Spleen (tissue), 11 donors: Measurements from ENCODE around the gene CSRP2. TPM values are rescaled to one million over a fixed set of nuclear protein-coding genes. Genes with fewer than 3 reads are reported as not detected.

Experiments used
- DNase-seq: peaks from one replicate; pipeline ENCODE4 v3.0.0-alpha.2; 2020
- H3K27ac ChIP-seq, 8 donors: fragments of 200-600 bp; sonication (generic) in 7 of 8; 1 replicate in 4 of 8; 2 replicates in 4 of 8; pipeline versions ENCODE4 v1.5.0 to v1.8.0; 2016 to 2021; ENCODE audit warnings: inconsistent platforms in 4 of 8, mild to moderate bottlenecking in 4 of 8, moderate library complexity in 1 of 8
- H3K27me3 ChIP-seq, 7 donors: fragments of 200-600 bp; sonication (generic) in 6 of 7; replicated peaks in 1 of 7; 1 replicate in 4 of 7; 2 replicates in 3 of 7; pipeline versions ENCODE4 v1.5.0 to v1.8.0; 2016 to 2021; ENCODE audit warnings: inconsistent platforms in 3 of 7, mild to moderate bottlenecking in 1 of 7
- H3K36me3 ChIP-seq, 6 donors: fragments of 200-600 bp; sonication (generic) in 5 of 6; 1 replicate in 4 of 6; 2 replicates in 2 of 6; pipeline versions ENCODE4 v1.5.0 to v1.8.0; 2016 to 2021; ENCODE audit warnings: inconsistent platforms in 2 of 6
- H3K4me1 ChIP-seq, 6 donors: fragments of 200-600 bp; sonication (generic) in 5 of 6; 1 replicate in 3 of 6; 2 replicates in 3 of 6; pipeline versions ENCODE4 v1.5.0 to v1.8.0; 2016 to 2021; ENCODE audit warnings: inconsistent platforms in 3 of 6
- H3K4me3 ChIP-seq, 8 donors: fragments of 200-600 bp; sonication (generic) in 7 of 8; 1 replicate in 4 of 8; 2 replicates in 4 of 8; pipeline versions ENCODE4 v1.5.0 to v1.8.0; 2016 to 2021; ENCODE audit warnings: inconsistent platforms in 4 of 8, mild to moderate bottlenecking in 4 of 8, moderate library complexity in 2 of 8
- H3K9me3 ChIP-seq, 8 donors: fragments of 200-600 bp; sonication (generic) in 7 of 8; 1 replicate in 4 of 8; 2 replicates in 4 of 8; pipeline versions ENCODE4 v1.5.0 to v1.8.0; 2016 to 2021; ENCODE audit warnings: inconsistent platforms in 4 of 8
- POLR2A ChIP-seq, 3 donors: fragments of 450-650 bp; IDR thresholded peaks; one replicate each; pipeline ENCODE4 v1.5.1; 2017; ENCODE audit warnings: antibody characterized with exemption in 3 of 3, mild to moderate bottlenecking in 1 of 3
- POLR2AphosphoS5 ChIP-seq, 3 donors: sonication (generic); formaldehyde crosslinking; IDR thresholded peaks; one replicate each; pipeline ENCODE4 v1.5.1; 2017; ENCODE audit warnings: antibody characterized with exemption in 3 of 3
- WGBS, 5 donors: extraction: QIAGEN DNeasy Blood & Tissue Kit in 3 of 5; methylation state at CpG; one replicate each; pipeline versions ENCODE4 v1.1.5 to v1.1.7; 2013 to 2018; 5-methylcytosine and 5-hydroxymethylcytosine counted together
- intact Hi-C: fragments of 100-400 bp; cut with DNase I; formaldehyde crosslinking; loops from one replicate; pipeline ENCODE4 v1.15.0; 2023; ENCODE audit warnings: low total_unique reads
- polyA plus RNA-seq, 3 donors: library from polyadenylated mRNA; stranded (reverse); fragments of 200-250 nt; gene quantifications; one replicate each; pipeline ENCODE4 v1.2.1, GENCODE V29; 2013
- total RNA-seq, 7 donors: library from RNA; depleted of rRNA in 3 of 7; stranded (reverse); fragments of >200 nt in 3 of 7; fragmentation: NEBNext Ultra II Directional in 4 of 7; extraction: Animal tissue kit (Norgen Biotek cat#: 25700) in 4 of 7; gene quantifications; one replicate each; pipeline versions ENCODE4 v1.1.0 to v1.2.1, GENCODE V29; 2016 to 2021
- TF ChIP-seq, protein P1 (sequence below), 11 experiments: fragments of 200-600 bp in 7 of 11; fragments of 450-650 bp in 4 of 11; sonication (generic) in 4 of 11; IDR thresholded peaks in 8 of 11; conservative IDR thresholded peaks in 3 of 11; 1 replicate in 7 of 11; 2 replicates in 4 of 11; pipeline versions ENCODE4 v1.4.0 to v1.8.0; 2016 to 2021; ENCODE audit warnings: antibody characterized with exemption in 11 of 11, inconsistent platforms in 4 of 11, mild to moderate bottlenecking in 1 of 11
- donor health status: healthy with polysubstance abuse.
- donor health status: DM: no; HTN: no; CAD: no; lungs with moderate emphysema.
- donor health status: DM: no; HTN: no; CAD: no.
- donor health status: Bipolar disorder and iron deficiency.
- donor health status: healthy.
- donor health status: DM: no; HTN: no; CAD: no.
- donor health status: DM: yes; HTN: yes; CAD: no.

CSRP2 gene
- total and polyA plus RNA-seq, 10 donors, result 8.9 to 38.6 (median 19.6) TPM

DNA sequence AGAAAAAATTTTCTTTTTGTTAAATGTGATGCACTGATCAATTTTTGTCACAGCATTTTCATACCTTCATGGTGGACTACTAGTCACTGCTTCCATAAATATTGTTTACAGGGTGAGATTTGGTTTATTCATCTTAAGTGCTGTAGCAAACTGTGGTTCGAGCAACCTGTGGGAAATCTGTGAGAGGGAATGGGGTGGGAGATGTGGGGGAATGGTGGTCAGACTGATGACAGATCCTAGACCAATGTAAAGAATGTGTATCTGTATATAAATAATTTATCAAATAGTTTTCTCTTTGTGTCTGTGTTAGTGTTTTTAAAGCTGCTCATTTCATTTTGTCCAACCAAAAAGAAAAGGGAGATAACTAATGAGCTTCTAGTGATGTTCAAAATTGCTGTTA, 26.7 kb downstream of the CSRP2 start:
- Histone ChIP-seq H3K4me1 (no peaks in the 10 kb centered on the region), H3K9me3 (peaks cover 0 to 12% (median 9%) of the 10 kb centered on the region in 8 donors), H3K36me3 (peaks cover 0 to 94% (median 39%) of the 10 kb centered on the region in 6 donors), H3K4me3 (no peak overlapping the region), H3K27ac (no peak overlapping the region), H3K27me3 (no peaks in the 10 kb centered on the region)
- TF ChIP-seq, protein P1, sequence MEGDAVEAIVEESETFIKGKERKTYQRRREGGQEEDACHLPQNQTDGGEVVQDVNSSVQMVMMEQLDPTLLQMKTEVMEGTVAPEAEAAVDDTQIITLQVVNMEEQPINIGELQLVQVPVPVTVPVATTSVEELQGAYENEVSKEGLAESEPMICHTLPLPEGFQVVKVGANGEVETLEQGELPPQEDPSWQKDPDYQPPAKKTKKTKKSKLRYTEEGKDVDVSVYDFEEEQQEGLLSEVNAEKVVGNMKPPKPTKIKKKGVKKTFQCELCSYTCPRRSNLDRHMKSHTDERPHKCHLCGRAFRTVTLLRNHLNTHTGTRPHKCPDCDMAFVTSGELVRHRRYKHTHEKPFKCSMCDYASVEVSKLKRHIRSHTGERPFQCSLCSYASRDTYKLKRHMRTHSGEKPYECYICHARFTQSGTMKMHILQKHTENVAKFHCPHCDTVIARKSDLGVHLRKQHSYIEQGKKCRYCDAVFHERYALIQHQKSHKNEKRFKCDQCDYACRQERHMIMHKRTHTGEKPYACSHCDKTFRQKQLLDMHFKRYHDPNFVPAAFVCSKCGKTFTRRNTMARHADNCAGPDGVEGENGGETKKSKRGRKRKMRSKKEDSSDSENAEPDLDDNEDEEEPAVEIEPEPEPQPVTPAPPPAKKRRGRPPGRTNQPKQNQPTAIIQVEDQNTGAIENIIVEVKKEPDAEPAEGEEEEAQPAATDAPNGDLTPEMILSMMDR (IDR thresholded peaks at IDR 0.05 in 8 of 11, conservative IDR thresholded peaks at IDR 0.05 in 3 of 11), result no peak
- TF ChIP-seq POLR2A (IDR thresholded peaks at IDR 0.05) (no peak), POLR2AphosphoS5 (IDR thresholded peaks at IDR 0.05) (no peak)
- intact Hi-C loops, result no loop called here
- DNase-seq, result no peak
- WGBS, 5 donors, result 95 to 100% (median 98%) methylated on average over 1 of the region's 1 CpG

DNA sequence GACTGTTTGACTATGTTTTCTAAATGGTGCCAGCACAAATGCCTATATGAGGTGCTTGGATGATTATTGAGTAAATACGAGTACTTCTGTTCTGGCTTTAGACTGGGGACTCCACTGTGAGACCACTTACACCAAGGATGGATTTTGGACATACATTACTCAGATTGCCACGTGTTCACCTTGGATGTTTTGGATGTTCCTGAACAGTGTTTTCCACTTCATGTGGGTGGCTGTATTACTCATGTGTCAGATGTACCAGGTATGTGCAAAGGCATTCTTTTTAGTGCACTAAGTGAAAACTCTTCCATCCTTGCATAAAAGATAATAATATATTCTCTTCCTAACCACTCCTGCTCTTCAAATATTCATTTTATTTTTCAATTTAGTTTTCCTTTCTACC, 30.7 kb downstream of the CSRP2 start:
- Histone ChIP-seq H3K9me3 (no peaks in the 10 kb centered on the region), H3K4me1 (no peaks in the 10 kb centered on the region), H3K27ac (no peak overlapping the region), H3K4me3 (no peak overlapping the region), H3K27me3 (no peaks in the 10 kb centered on the region), H3K36me3 (peaks cover 0 to 99% (median 52%) of the 10 kb centered on the region in 6 donors)
- no peak for DNase-seq
- 89 to 100% (median 91%) methylated on average over 2 of the region's 2 CpGs for WGBS, 5 donors
- TF ChIP-seq, protein P1 (IDR thresholded peaks at IDR 0.05 in 8 of 11, conservative IDR thresholded peaks at IDR 0.05 in 3 of 11), result no peak
- TF ChIP-seq POLR2A (IDR thresholded peaks at IDR 0.05), result no peak
- TF ChIP-seq POLR2AphosphoS5 (IDR thresholded peaks at IDR 0.05), result no peak
- intact Hi-C loops, result no loop called here

DNA sequence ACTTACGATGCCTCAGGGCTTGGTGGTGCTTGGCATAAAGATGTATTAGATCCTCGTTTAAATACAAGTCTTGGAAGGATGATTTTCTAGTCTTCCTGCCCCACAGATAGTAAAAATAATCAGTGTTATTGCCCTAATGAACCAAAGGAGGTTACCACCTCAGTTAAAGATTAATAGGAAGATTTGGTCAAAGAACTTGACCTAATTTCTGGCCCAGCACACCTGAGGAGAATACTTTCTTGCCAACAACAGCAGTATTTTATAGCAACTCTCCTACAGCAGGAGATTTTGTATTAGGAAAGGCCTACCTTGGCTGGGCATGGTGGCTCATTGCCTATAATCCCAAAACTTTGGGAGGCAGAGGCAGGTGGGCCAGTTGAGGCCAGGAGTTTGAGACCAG, 31.6 kb downstream of the CSRP2 start:
- intact Hi-C loops, result no loop called here
- Histone ChIP-seq H3K36me3 (peaks cover 0 to 99% (median 58%) of the 10 kb centered on the region in 6 donors), H3K9me3 (no peaks in the 10 kb centered on the region), H3K27me3 (no peaks in the 10 kb centered on the region), H3K27ac (no peak overlapping the region), H3K4me3 (no peak overlapping the region), H3K4me1 (no peaks in the 10 kb centered on the region)
- TF ChIP-seq POLR2A (IDR thresholded peaks at IDR 0.05), result no peak
- 92 to 96% (median 94%) methylated on average over 2 of the region's 2 CpGs for whole genome bisulfite sequencing, 5 donors
- no peak for DNase-seq

DNA sequence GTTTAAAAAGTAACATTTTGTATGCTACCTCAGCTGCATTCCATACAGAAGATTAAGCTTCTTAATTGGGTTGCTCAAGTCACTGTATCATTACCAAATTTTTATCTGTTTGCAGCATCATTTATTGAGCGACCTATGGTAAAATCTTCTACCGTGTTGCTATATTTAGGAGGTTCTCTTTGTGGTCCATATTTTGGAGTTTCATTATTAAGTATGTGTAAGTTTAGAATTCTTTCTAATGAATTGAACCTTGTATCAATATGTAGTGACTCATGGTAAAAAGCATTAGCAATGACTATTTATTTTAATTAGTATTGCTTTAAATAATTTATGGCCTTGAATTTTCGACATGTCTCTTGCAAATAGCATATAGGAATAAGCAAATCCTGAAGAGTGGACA, 42.2 kb downstream of the CSRP2 start:
- H3K4me1 ChIP-seq, result no peaks in the 10 kb centered on the region
- no peaks in the 10 kb centered on the region for H3K27me3 ChIP-seq
- no peak overlapping the region for H3K27ac ChIP-seq
- no peak for DNase-seq
- WGBS, 5 donors, result 53 to 93% (median 77%) methylated on average over 3 of the region's 3 CpGs
- peaks cover 0 to 12% (median 11%) of the 10 kb centered on the region in 8 donors for H3K9me3 ChIP-seq
- no peak for TF ChIP-seq POLR2A (IDR thresholded peaks at IDR 0.05)
- no peak for TF ChIP-seq POLR2AphosphoS5 (IDR thresholded peaks at IDR 0.05)
- TF ChIP-seq, protein P1 (IDR thresholded peaks at IDR 0.05 in 8 of 11, conservative IDR thresholded peaks at IDR 0.05 in 3 of 11), result no peak
- H3K4me3 ChIP-seq, result no peak overlapping the region
- intact Hi-C loops, result no loop called here
- peaks cover 0 to 55% (median 18%) of the 10 kb centered on the region in 6 donors for H3K36me3 ChIP-seq

DNA sequence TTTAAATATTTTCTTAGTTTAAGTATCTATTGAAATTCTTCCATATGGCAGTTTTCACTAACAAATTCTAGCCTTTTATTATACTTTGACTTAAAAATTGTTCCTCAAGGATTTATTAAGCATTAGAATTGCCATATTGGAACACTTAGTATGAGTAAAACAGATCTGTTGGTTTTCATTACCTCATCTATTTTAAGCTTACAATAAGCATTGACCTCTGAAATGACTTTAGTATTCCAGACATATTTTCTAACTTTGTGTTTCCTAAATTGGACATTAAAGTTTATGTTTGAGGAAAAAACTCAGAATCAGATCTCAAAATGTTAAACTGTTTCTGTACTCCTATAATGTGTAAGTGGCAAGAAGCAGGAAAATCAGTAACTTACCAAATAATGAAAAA, 48.4 kb downstream of the CSRP2 start:
- DNase-seq, result no peak
- Histone ChIP-seq H3K36me3 (peaks cover 0 to 82% (median 46%) of the 10 kb centered on the region in 6 donors), H3K9me3 (peaks cover 0 to 18% (median 16%) of the 10 kb centered on the region in 8 donors), H3K4me1 (no peaks in the 10 kb centered on the region), H3K4me3 (no peak overlapping the region), H3K27ac (no peak overlapping the region), H3K27me3 (no peaks in the 10 kb centered on the region)
- intact Hi-C loops, result no loop called here
- TF ChIP-seq POLR2AphosphoS5 (IDR thresholded peaks at IDR 0.05), result no peak
- TF ChIP-seq, protein P1 (IDR thresholded peaks at IDR 0.05 in 8 of 11, conservative IDR thresholded peaks at IDR 0.05 in 3 of 11), result no peak
- no peak for TF ChIP-seq POLR2A (IDR thresholded peaks at IDR 0.05)
